Left lung (tissue), 10 donors: ENCODE results near the gene ITSN1. TPM values are rescaled to one million over a fixed set of nuclear protein-coding genes. Genes with fewer than 3 reads are reported as not detected.
"Not testable (repeated sequence)": the region's sequence is repeated elsewhere in the genome, so short reads cannot be mapped to it uniquely, and the experiment has no call there.

Experiments used
- ATAC-seq: fragments of 200-7000 bp; cut with Tn5 transposase; one replicate; pipeline ENCODE4 v1.9.1; 2020; ENCODE audit warnings: moderate library complexity
- DNase-seq, 4 donors: peaks; one replicate each; pipeline ENCODE4 v3.0.0-alpha.2; 2013 to 2020
- H3K27ac ChIP-seq, 2 donors: fragments of 200-600 bp; sonication (generic) in 1 of 2; one replicate each; pipeline versions ENCODE4 v1.5.0 to v1.8.0; 2020 to 2021
- H3K27me3 ChIP-seq, 2 donors: fragments of 200-600 bp; sonication (generic) in 1 of 2; one replicate each; pipeline versions ENCODE4 v1.5.0 to v1.8.0; 2020 to 2021
- H3K36me3 ChIP-seq, 2 donors: fragments of 200-600 bp; sonication (generic) in 1 of 2; one replicate each; pipeline versions ENCODE4 v1.5.0 to v1.8.0; 2020 to 2021
- H3K4me1 ChIP-seq, 2 donors: fragments of 200-600 bp; one replicate each; pipeline ENCODE4 v1.8.0; 2021
- H3K4me3 ChIP-seq, 2 donors: fragments of 200-600 bp; sonication (generic) in 1 of 2; one replicate each; pipeline versions ENCODE4 v1.5.0 to v1.8.0; 2020 to 2021; ENCODE audit warnings: mild to moderate bottlenecking in 1 of 2
- H3K9me3 ChIP-seq, 2 donors: fragments of 200-600 bp; sonication (generic) in 1 of 2; one replicate each; pipeline versions ENCODE4 v1.5.0 to v1.8.0; 2020 to 2021
- CTCF ChIP-seq, 2 donors: fragments of 200-600 bp; sonication (generic) in 1 of 2; IDR thresholded peaks; one replicate each; pipeline versions ENCODE4 v1.5.0 to v1.8.0; 2021; ENCODE audit warnings: antibody characterized with exemption in 2 of 2
- intact Hi-C, 2 donors: fragments of 100-400 bp; cut with DNase I; formaldehyde crosslinking; loops; one replicate each; pipeline versions ENCODE4 v1.11.2 to v1.14.2; 2022
- polyA plus RNA-seq, 6 donors: library from polyadenylated mRNA; unstranded; fragments of 120-200 nt; gene quantifications; one replicate each; pipeline ENCODE4 v1.2.1, GENCODE V29; 2013; ENCODE audit not compliant: insufficient read length in 6 of 6
- total RNA-seq, 2 donors: library from RNA; stranded (reverse); fragmentation: NEBNext Ultra II Directional; extraction: Animal tissue kit (Norgen Biotek cat#: 25700); gene quantifications; one replicate each; pipeline ENCODE4 v1.2.1, GENCODE V29; 2021
- donor health status: DM: no; HTN: yes; CAD: no.
- donor health status: DM: no; HTN: no; CAD: no.

ITSN1 gene
- total and polyA plus RNA-seq, 8 donors: 38.9 to 59.1 (median 50.8) TPM

- H3K27me3 ChIP-seq: no peaks in the 10 kb centered on the region
- no peak for DNase-seq
- no peak for ATAC-seq
- H3K27ac ChIP-seq: no peak overlapping the region
- no peaks in the 10 kb centered on the region for H3K4me1 ChIP-seq
- H3K4me3 ChIP-seq: no peak overlapping the region
- no peaks in the 10 kb centered on the region for H3K9me3 ChIP-seq
- TF ChIP-seq CTCF (IDR thresholded peaks at IDR 0.05): no peak
- no peaks in the 10 kb centered on the region for H3K36me3 ChIP-seq
- intact Hi-C loops: no loop called here
Measured at GRCh38 chr21:33865996-33866575, 223.8 kb downstream of the ITSN1 start.

- H3K36me3 ChIP-seq: no peaks in the 10 kb centered on the region
- ATAC-seq (no peak), DNase-seq (no peak)
- intact Hi-C loops: no loop called here
- no peaks in the 10 kb centered on the region for H3K27me3 ChIP-seq
- no peaks in the 10 kb centered on the region for H3K4me1 ChIP-seq
- TF ChIP-seq CTCF (IDR thresholded peaks at IDR 0.05): no peak
- H3K27ac ChIP-seq: no peak overlapping the region
- no peaks in the 10 kb centered on the region for H3K9me3 ChIP-seq
- no peak overlapping the region for H3K4me3 ChIP-seq
Measured at GRCh38 chr21:33866826-33867225, 224.5 kb downstream of the ITSN1 start.

GRCh38 chr21:33867868-33868267 is 225.6 kb downstream of the ITSN1 start:
- H3K36me3 ChIP-seq, H3K27me3 ChIP-seq, H3K4me1 ChIP-seq, H3K4me3 ChIP-seq, H3K27ac ChIP-seq, intact Hi-C loops, DNase-seq, ATAC-seq, H3K9me3 ChIP-seq: not testable (repeated sequence)

GRCh38 chr21:33869873-33870272 is 227.6 kb downstream of the ITSN1 start:
- no peaks in the 10 kb centered on the region for H3K4me1 ChIP-seq
- no peaks in the 10 kb centered on the region for H3K9me3 ChIP-seq
- ATAC-seq: no peak
- no peaks in the 10 kb centered on the region for H3K36me3 ChIP-seq
- no peak for DNase-seq
- TF ChIP-seq CTCF (IDR thresholded peaks at IDR 0.05): no peak
- intact Hi-C loops: no loop called here
- H3K4me3 ChIP-seq: no peak overlapping the region
- no peak overlapping the region for H3K27ac ChIP-seq
- no peaks in the 10 kb centered on the region for H3K27me3 ChIP-seq

- Histone ChIP-seq H3K9me3 (no peaks in the 10 kb centered on the region), H3K27me3 (no peaks in the 10 kb centered on the region), H3K4me1 (no peaks in the 10 kb centered on the region), H3K36me3 (no peaks in the 10 kb centered on the region), H3K27ac (no peak overlapping the region), H3K4me3 (no peak overlapping the region)
- intact Hi-C loops: no loop called here
- DNase-seq (no peak), ATAC-seq (no peak)
- TF ChIP-seq CTCF (IDR thresholded peaks at IDR 0.05): no peak
Measured at GRCh38 chr21:33870768-33871167, 228.5 kb downstream of the ITSN1 start.

- intact Hi-C loops: no loop called here
- H3K9me3 ChIP-seq: no peaks in the 10 kb centered on the region
- H3K36me3 ChIP-seq: no peaks in the 10 kb centered on the region
- ATAC-seq (no peak), DNase-seq (no peak)
- no peak overlapping the region for H3K27ac ChIP-seq
- no peaks in the 10 kb centered on the region for H3K27me3 ChIP-seq
- H3K4me1 ChIP-seq: no peaks in the 10 kb centered on the region
- H3K4me3 ChIP-seq: no peak overlapping the region
- TF ChIP-seq CTCF (IDR thresholded peaks at IDR 0.05): no peak
Measured at GRCh38 chr21:33871171-33871570, 228.9 kb downstream of the ITSN1 start.
